ENCODE data around the gene ADAMTSL3.

Gene ADAMTSL3

DNA sequence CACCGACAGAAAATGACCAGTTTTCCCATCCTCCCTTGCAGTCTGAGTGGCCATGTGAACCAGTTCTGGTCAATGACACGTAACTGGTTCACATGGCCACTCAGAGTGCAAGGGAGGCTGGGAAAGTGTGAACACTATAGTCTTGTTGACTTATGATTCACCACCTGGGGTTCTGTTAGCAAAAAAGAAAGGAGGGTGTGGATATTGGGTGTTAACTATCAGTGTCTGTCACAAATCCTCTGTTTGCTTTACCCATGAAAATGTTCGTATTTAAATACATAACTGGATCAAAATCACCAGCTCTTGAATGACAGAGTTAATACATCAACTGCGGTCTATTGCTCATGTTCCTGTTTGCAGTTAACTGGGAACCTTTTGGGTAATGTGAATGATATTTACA is 92.3 kb downstream of the ADAMTSL3 start:
- Histone ChIP-seq H3K4me1 (ENCODE audit: control insufficient read depth, low read length) (no peaks in the 10 kb centered on the region), H3F3A (ENCODE audit: control insufficient read depth, insufficient read depth) (no peaks in the 10 kb centered on the region), H3K79me2 (ENCODE audit: control insufficient read depth, low read length) (no peaks in the 10 kb centered on the region), H3K4me2 (ENCODE audit: low read length) (no peak overlapping the region), H3K4me3 (ENCODE audit: low read length) (no peak overlapping the region), H3K27ac (ENCODE audit: low read depth, low read length) (no peak overlapping the region), H3K27me3 (ENCODE audit: control insufficient read depth, low read length) (no peaks in the 10 kb centered on the region), H4K20me1 (ENCODE audit: control insufficient read depth, insufficient read depth, low read depth, low read length) (no peaks in the 10 kb centered on the region), H3K9me3 (ENCODE audit: control insufficient read depth, insufficient read depth, low read length) (no peaks in the 10 kb centered on the region), H3K36me3 (ENCODE audit: control insufficient read depth, low read length) (no peaks in the 10 kb centered on the region), H3K9me2 (replicated peaks; ENCODE audit: control insufficient read depth, low read length) (no peaks in the 10 kb centered on the region)
- TF ChIP-seq, protein P1, sequence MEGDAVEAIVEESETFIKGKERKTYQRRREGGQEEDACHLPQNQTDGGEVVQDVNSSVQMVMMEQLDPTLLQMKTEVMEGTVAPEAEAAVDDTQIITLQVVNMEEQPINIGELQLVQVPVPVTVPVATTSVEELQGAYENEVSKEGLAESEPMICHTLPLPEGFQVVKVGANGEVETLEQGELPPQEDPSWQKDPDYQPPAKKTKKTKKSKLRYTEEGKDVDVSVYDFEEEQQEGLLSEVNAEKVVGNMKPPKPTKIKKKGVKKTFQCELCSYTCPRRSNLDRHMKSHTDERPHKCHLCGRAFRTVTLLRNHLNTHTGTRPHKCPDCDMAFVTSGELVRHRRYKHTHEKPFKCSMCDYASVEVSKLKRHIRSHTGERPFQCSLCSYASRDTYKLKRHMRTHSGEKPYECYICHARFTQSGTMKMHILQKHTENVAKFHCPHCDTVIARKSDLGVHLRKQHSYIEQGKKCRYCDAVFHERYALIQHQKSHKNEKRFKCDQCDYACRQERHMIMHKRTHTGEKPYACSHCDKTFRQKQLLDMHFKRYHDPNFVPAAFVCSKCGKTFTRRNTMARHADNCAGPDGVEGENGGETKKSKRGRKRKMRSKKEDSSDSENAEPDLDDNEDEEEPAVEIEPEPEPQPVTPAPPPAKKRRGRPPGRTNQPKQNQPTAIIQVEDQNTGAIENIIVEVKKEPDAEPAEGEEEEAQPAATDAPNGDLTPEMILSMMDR (IDR thresholded peaks at IDR 0.05; ENCODE audit: low read depth, low read length, poor library complexity, severe bottlenecking), result no peak
- no peak for TF ChIP-seq EZH2phosphoT487 (IDR thresholded peaks at IDR 0.05; ENCODE audit: borderline replicate concordance, low read length)

DNA sequence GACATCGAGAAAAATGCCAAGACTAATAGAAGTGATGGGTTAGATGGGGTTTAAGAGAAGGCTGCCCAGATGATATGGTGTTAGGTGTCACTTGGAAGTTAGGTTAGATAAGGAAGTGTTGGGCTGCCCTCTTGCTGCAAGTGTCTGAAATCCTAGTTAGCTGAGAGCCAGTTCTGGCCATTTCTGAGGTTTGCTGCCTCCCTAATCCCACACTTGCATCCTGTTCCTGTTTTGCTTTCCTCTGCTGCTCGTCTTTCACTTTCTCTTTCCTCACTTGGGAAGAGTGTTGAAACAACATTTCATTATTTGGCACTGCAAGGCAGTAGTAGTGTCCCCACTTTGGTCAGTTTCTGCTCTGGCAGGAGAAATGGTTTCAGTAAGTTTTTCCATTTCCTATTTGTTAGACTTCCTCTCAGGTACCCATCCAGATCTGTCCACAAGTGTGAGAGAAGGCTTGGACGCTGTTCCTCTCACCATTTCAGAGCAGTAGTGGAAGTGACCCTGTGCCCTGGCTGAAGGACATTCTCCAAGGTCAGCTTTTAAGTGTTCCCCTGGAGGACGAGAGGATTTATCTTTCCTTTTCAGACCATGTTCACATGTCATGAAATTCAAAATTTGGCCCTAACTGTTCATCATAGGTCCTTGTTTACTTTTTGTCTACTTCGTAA is 93.3 kb downstream of the ADAMTSL3 start:
- Histone ChIP-seq H3K79me2 (ENCODE audit: control insufficient read depth, low read length) (no peaks in the 10 kb centered on the region), H3K36me3 (ENCODE audit: control insufficient read depth, low read length) (no peaks in the 10 kb centered on the region), H3K9me2 (replicated peaks; ENCODE audit: control insufficient read depth, low read length) (no peaks in the 10 kb centered on the region), H3K4me3 (ENCODE audit: low read length) (no peak overlapping the region), H4K20me1 (ENCODE audit: control insufficient read depth, insufficient read depth, low read depth, low read length) (no peaks in the 10 kb centered on the region), H3K27me3 (ENCODE audit: control insufficient read depth, low read length) (no peaks in the 10 kb centered on the region), H3K27ac (ENCODE audit: low read depth, low read length) (no peak overlapping the region), H3K4me2 (ENCODE audit: low read length) (no peak overlapping the region), H3F3A (ENCODE audit: control insufficient read depth, insufficient read depth) (no peaks in the 10 kb centered on the region), H3K9me3 (ENCODE audit: control insufficient read depth, insufficient read depth, low read length) (no peaks in the 10 kb centered on the region), H3K4me1 (ENCODE audit: control insufficient read depth, low read length) (no peaks in the 10 kb centered on the region)
- TF ChIP-seq, protein P1 (IDR thresholded peaks at IDR 0.05; ENCODE audit: low read depth, low read length, poor library complexity, severe bottlenecking), result no peak
- TF ChIP-seq EZH2phosphoT487 (IDR thresholded peaks at IDR 0.05; ENCODE audit: borderline replicate concordance, low read length), result no peak

DNA sequence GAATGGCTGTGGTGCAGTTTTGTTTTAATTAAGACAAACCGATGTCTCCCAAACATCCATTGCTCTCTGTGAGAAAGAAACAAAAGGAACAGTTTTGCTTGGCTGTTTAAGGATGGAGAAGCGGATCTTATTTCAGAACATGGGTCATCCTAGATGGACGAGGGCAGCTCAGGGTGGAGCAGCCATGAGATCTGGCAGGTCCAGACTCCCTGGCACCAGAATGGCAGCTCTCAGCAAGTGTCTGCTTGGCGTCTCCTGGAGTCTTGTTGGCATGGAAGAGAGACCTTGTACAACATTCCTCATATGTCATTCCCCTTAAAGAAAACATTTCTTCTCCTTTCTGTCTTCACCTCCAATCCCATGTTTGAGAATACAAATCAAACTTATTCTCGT is 93.8 kb downstream of the ADAMTSL3 start:
- Histone ChIP-seq H3K4me3 (ENCODE audit: low read length) (no peak overlapping the region), H3K79me2 (ENCODE audit: control insufficient read depth, low read length) (no peaks in the 10 kb centered on the region), H3F3A (ENCODE audit: control insufficient read depth, insufficient read depth) (no peaks in the 10 kb centered on the region), H3K4me2 (ENCODE audit: low read length) (no peak overlapping the region), H3K36me3 (ENCODE audit: control insufficient read depth, low read length) (no peaks in the 10 kb centered on the region), H4K20me1 (ENCODE audit: control insufficient read depth, insufficient read depth, low read depth, low read length) (no peaks in the 10 kb centered on the region), H3K4me1 (ENCODE audit: control insufficient read depth, low read length) (no peaks in the 10 kb centered on the region), H3K27me3 (ENCODE audit: control insufficient read depth, low read length) (no peaks in the 10 kb centered on the region), H3K9me3 (ENCODE audit: control insufficient read depth, insufficient read depth, low read length) (no peaks in the 10 kb centered on the region), H3K27ac (ENCODE audit: low read depth, low read length) (no peak overlapping the region), H3K9me2 (replicated peaks; ENCODE audit: control insufficient read depth, low read length) (no peaks in the 10 kb centered on the region)
- TF ChIP-seq, protein P1 (IDR thresholded peaks at IDR 0.05; ENCODE audit: low read depth, low read length, poor library complexity, severe bottlenecking), result no peak
